Upper lobe of left lung (tissue), 6 donors: ENCODE measurements around the gene USP2. TPM values are rescaled to one million over a fixed set of nuclear protein-coding genes. Genes with fewer than 3 reads are reported as not detected.

Experiments
- ATAC-seq, 2 donors: fragments of 200-7000 bp; cut with Tn5 transposase; one replicate each; pipeline ENCODE4 v1.9.1; 2022; ENCODE audit warnings: mild to moderate bottlenecking in 2 of 2, moderate library complexity in 2 of 2; ENCODE audit not compliant: low FRiP score in 2 of 2
- DNase-seq, 2 donors: peaks; one replicate each; pipeline ENCODE4 v3.0.0-alpha.2; 2019 to 2020
- H3K27ac ChIP-seq, 4 donors: fragments of 200-600 bp; sonication (generic); one replicate each; pipeline ENCODE4 v1.5.1; 2016 to 2019
- H3K27me3 ChIP-seq, 4 donors: fragments of 200-600 bp; sonication (generic); one replicate each; pipeline ENCODE4 v1.5.1; 2017 to 2019
- H3K36me3 ChIP-seq, 4 donors: fragments of 200-600 bp; sonication (generic); one replicate each; pipeline ENCODE4 v1.5.1; 2016 to 2019
- H3K4me1 ChIP-seq, 4 donors: fragments of 200-600 bp; sonication (generic); one replicate each; pipeline ENCODE4 v1.5.1; 2018 to 2019
- H3K4me3 ChIP-seq, 4 donors: fragments of 200-600 bp; sonication (generic); one replicate each; pipeline ENCODE4 v1.5.1; 2017 to 2019; ENCODE audit warnings: mild to moderate bottlenecking in 2 of 4, moderate library complexity in 1 of 4
- H3K9me3 ChIP-seq, 4 donors: fragments of 200-600 bp; sonication (generic); one replicate each; pipeline ENCODE4 v1.5.1; 2018 to 2019
- CTCF ChIP-seq, 6 experiments: fragments of 450-650 bp in 4 of 6; fragments of 200-600 bp in 2 of 6; sonication (generic) in 2 of 6; IDR thresholded peaks; one replicate each; pipeline ENCODE4 v1.5.1; 2016 to 2019; ENCODE audit warnings: antibody characterized with exemption in 6 of 6
- EP300 ChIP-seq, 4 donors: sonication (generic); formaldehyde crosslinking; IDR thresholded peaks; one replicate each; pipeline ENCODE4 v1.5.1; 2017; ENCODE audit warnings: antibody characterized with exemption in 4 of 4, control low read depth in 2 of 4
- POLR2A ChIP-seq, 4 donors: fragments of 450-650 bp; IDR thresholded peaks; one replicate each; pipeline ENCODE4 v1.5.1; 2016 to 2017; ENCODE audit warnings: antibody characterized with exemption in 4 of 4, mild to moderate bottlenecking in 2 of 4
- POLR2AphosphoS5 ChIP-seq, 2 donors: sonication (generic); formaldehyde crosslinking; IDR thresholded peaks; one replicate each; pipeline ENCODE4 v1.5.1; 2017; ENCODE audit warnings: antibody characterized with exemption in 2 of 2
- WGBS, 2 donors: methylation state at CpG; one replicate each; pipeline ENCODE4 v1.1.5; 2017 to 2018; 5-methylcytosine and 5-hydroxymethylcytosine counted together
- total RNA-seq, 6 donors: library from RNA; depleted of rRNA in 4 of 6; stranded (reverse); fragments of >200 nt in 4 of 6; gene quantifications; one replicate each; pipeline versions ENCODE4 v1.1.0 to v1.2.1, GENCODE V29; 2016 to 2021
- donor health status: DM: no; HTN: no; CAD: no; lungs with moderate emphysema.
- donor health status: DM: no; HTN: yes; CAD: no; lungs with severe emphysema.

USP2 gene
- total RNA-seq, 6 donors from 2014 or later = 1.7 to 5.0 (median 3.0) TPM

- DNase-seq (peak; percentile 76 to 87), ATAC-seq (peak in 1 of 2 donors; percentile 78)
- peaks cover 40 to 56% (median 49%) of the 10 kb centered on the region in 4 donors for H3K4me1 ChIP-seq
- peaks cover 0 to 6% (median 1%) of the 10 kb centered on the region in 4 donors for H3K36me3 ChIP-seq
- peak within 1 kb of the TSS; percentile 91 to 96 (median 92) for H3K27ac ChIP-seq
- TF ChIP-seq CTCF (IDR thresholded peaks at IDR 0.05) = no peak
- peak in 1 of 2 donors; percentile 41 for TF ChIP-seq POLR2AphosphoS5 (IDR thresholded peaks at IDR 0.05)
- TF ChIP-seq EP300 (IDR thresholded peaks at IDR 0.05) = no peak
- no peak for TF ChIP-seq POLR2A (IDR thresholded peaks at IDR 0.05)
- H3K9me3 ChIP-seq = no peaks in the 10 kb centered on the region
- peaks cover 0 to 17% (median 8%) of the 10 kb centered on the region in 4 donors for H3K27me3 ChIP-seq
- WGBS, 2 donors = 6 to 15% methylated on average over 12 to 35 of the region's 53 CpGs
- peak within 1 kb of the TSS; percentile 45 to 65 (median 60) for H3K4me3 ChIP-seq
Measured at GRCh38 chr11:119340335-119341221, 40.9 kb downstream of the USP2 start, which contains the start of gene C1QTNF5. Gene C1QTNF5 (minus strand): TSS chr11:119340883. CDS start chr11:119340397, 486 bp downstream.

- Histone ChIP-seq H3K4me1 (peaks cover 48 to 64% (median 57%) of the 10 kb centered on the region in 4 donors), H3K27ac (peak overlapping the region; percentile 91 to 96 (median 92)), H3K27me3 (peaks cover 0 to 17% (median 8%) of the 10 kb centered on the region in 4 donors), H3K9me3 (no peaks in the 10 kb centered on the region), H3K36me3 (peaks cover 0 to 6% (median 1%) of the 10 kb centered on the region in 4 donors), H3K4me3 (peak overlapping the region; percentile 45 to 65 (median 60))
- WGBS, 2 donors = 13 to 14% methylated on average over 3 to 23 of the region's 86 CpGs
- DNase-seq = peak; percentile 70 to 95
- TF ChIP-seq EP300 (IDR thresholded peaks at IDR 0.05) = no peak
- peak in 1 of 2 donors; percentile 33 for TF ChIP-seq POLR2AphosphoS5 (IDR thresholded peaks at IDR 0.05)
- TF ChIP-seq POLR2A (IDR thresholded peaks at IDR 0.05) = peak in 1 of 4 donors; percentile 16
- peak; percentile 88 to 94 (median 94) for TF ChIP-seq CTCF (IDR thresholded peaks at IDR 0.05)
- ATAC-seq = peak; percentile 34 to 84
Measured at GRCh38 chr11:119339589-119340334, 41.7 kb downstream of the USP2 start.

- ATAC-seq (no peak), DNase-seq (no peak)
- Histone ChIP-seq H3K27ac (peak overlapping the region; percentile 91 to 96 (median 92)), H3K4me1 (peaks cover 49 to 64% (median 57%) of the 10 kb centered on the region in 4 donors), H3K9me3 (no peaks in the 10 kb centered on the region), H3K27me3 (peaks cover 0 to 17% (median 8%) of the 10 kb centered on the region in 4 donors), H3K4me3 (peak overlapping the region; percentile 45 to 65 (median 60)), H3K36me3 (peaks cover 0 to 6% (median 1%) of the 10 kb centered on the region in 4 donors)
- TF ChIP-seq CTCF (IDR thresholded peaks at IDR 0.05) = no peak
- no peak for TF ChIP-seq POLR2AphosphoS5 (IDR thresholded peaks at IDR 0.05)
- no peak for TF ChIP-seq EP300 (IDR thresholded peaks at IDR 0.05)
- no peak for TF ChIP-seq POLR2A (IDR thresholded peaks at IDR 0.05)
- 14 to 56% methylated on average over 1 to 11 of the region's 11 CpGs for WGBS, 2 donors
Measured at GRCh38 chr11:119338965-119339588, 42.4 kb downstream of the USP2 start.

- Histone ChIP-seq H3K27ac (peak overlapping the region; percentile 91 to 96 (median 92)), H3K27me3 (peaks cover 0 to 17% (median 8%) of the 10 kb centered on the region in 4 donors), H3K4me1 (peaks cover 49 to 70% (median 58%) of the 10 kb centered on the region in 4 donors), H3K4me3 (peak overlapping the region in 3 of 4 donors; percentile 8 to 65 (median 45)), H3K9me3 (no peaks in the 10 kb centered on the region), H3K36me3 (peaks cover 0 to 6% (median 1%) of the 10 kb centered on the region in 4 donors)
- peak in 1 of 2 donors; percentile 77 for DNase-seq
- WGBS, 2 donors = 15 to 17% methylated on average over 14 to 17 of the region's 17 CpGs
- TF ChIP-seq CTCF (IDR thresholded peaks at IDR 0.05) (peak; percentile 67 to 79 (median 74)), EP300 (IDR thresholded peaks at IDR 0.05) (no peak)
- ATAC-seq = peak; percentile 56 to 60
Measured at GRCh38 chr11:119338318-119338890, 43.1 kb downstream of the USP2 start.
